WTC11 (cell line): ENCODE data around the gene GDI1.

Experiments used
- CTCF ChIP-seq: fragments of 200-600 bp; IDR thresholded peaks from 2 replicates; pipeline ENCODE4 v1.8.0; 2022; ENCODE audit warnings: antibody characterized with exemption
- MAX ChIP-seq: sonication (generic); formaldehyde crosslinking; IDR thresholded peaks from 2 replicates; pipeline ENCODE4 v1.8.0; 2022; ENCODE audit warnings: mild to moderate bottlenecking, missing genetic modification reagents
- PREB ChIP-seq: sonication (generic); formaldehyde crosslinking; IDR thresholded peaks from 2 replicates; pipeline ENCODE4 v1.8.1; 2022; ENCODE audit warnings: mild to moderate bottlenecking, missing genetic modification reagents, moderate library complexity, borderline replicate concordance
- USF1 ChIP-seq: sonication (generic); formaldehyde crosslinking; IDR thresholded peaks from 2 replicates; pipeline ENCODE4 v1.8.0; 2022; ENCODE audit warnings: mild to moderate bottlenecking, missing genetic modification reagents
- ZNF512 ChIP-seq: sonication (generic); formaldehyde crosslinking; IDR thresholded peaks from 2 replicates; pipeline ENCODE4 v1.8.1; 2022; ENCODE audit warnings: missing genetic modification reagents, borderline replicate concordance
- TF ChIP-seq, protein P1 (sequence below): sonication (generic); formaldehyde crosslinking; IDR thresholded peaks from 2 replicates; pipeline ENCODE4 v1.8.0; 2023; ENCODE audit warnings: missing genetic modification reagents
- TF ChIP-seq, protein P2 (sequence below): sonication (generic); formaldehyde crosslinking; IDR thresholded peaks from 2 replicates; pipeline ENCODE4 v1.8.1; 2022; ENCODE audit warnings: low read depth, missing genetic modification reagents, borderline replicate concordance

GRCh38 chrX:154468217-154468616, 31.3 kb downstream of the GDI1 start:
- no peak for TF ChIP-seq CTCF
- no peak for TF ChIP-seq MAX
- no peak for TF ChIP-seq ZNF512 (CRISPR knock-in tag)
- TF ChIP-seq, protein P1, sequence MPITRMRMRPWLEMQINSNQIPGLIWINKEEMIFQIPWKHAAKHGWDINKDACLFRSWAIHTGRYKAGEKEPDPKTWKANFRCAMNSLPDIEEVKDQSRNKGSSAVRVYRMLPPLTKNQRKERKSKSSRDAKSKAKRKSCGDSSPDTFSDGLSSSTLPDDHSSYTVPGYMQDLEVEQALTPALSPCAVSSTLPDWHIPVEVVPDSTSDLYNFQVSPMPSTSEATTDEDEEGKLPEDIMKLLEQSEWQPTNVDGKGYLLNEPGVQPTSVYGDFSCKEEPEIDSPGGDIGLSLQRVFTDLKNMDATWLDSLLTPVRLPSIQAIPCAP = no peak
- TF ChIP-seq, protein P2, sequence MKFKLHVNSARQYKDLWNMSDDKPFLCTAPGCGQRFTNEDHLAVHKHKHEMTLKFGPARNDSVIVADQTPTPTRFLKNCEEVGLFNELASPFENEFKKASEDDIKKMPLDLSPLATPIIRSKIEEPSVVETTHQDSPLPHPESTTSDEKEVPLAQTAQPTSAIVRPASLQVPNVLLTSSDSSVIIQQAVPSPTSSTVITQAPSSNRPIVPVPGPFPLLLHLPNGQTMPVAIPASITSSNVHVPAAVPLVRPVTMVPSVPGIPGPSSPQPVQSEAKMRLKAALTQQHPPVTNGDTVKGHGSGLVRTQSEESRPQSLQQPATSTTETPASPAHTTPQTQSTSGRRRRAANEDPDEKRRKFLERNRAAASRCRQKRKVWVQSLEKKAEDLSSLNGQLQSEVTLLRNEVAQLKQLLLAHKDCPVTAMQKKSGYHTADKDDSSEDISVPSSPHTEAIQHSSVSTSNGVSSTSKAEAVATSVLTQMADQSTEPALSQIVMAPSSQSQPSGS (CRISPR knock-in tag) = no peak
- no peak for TF ChIP-seq USF1 (CRISPR knock-in tag)
- no peak for TF ChIP-seq PREB (CRISPR knock-in tag)
